Stimulated activated CD4-positive, alpha-beta T cell treated with anti-CD3 and anti-CD28 coated beads, Interleukin-1b, Interleukin-23, amount 100 ng/mL, for 24 hours (primary cell): Measurements from ENCODE around the gene TACSTD2.
"Not testable (repeated sequence)": the region's sequence is repeated elsewhere in the genome, so short reads cannot be mapped to it uniquely, and the experiment has no call there.

Source experiments
- DNase-seq, 4 experiments: peaks; one replicate each; pipeline ENCODE4 v3.0.0-alpha.2; 2020; ENCODE audit warnings: low read depth in 4 of 4, low spot score in 1 of 4

TACSTD2 gene

DNA sequence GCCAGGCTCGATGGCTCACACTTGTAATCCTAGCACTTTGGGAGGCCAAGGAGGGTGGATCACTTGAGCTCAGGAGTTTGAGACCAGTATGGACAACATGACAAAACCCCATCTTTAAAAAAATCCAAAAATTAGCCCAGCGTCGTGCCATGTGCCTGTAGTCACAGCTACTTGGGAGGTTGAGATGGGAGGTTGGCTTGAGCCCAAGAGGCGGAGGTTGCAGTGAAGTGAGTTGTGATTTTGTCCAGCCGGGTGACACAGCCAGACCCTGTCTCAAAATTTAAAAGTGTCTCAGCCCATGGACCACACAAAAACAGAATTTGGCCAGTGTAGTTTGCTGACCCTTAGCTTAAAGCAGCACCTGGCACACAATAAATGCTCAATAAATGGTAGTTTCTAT, 11.3 kb upstream of the TACSTD2 start:
- no peak for DNase-seq

GRCh38 chr1:58587667-58588066, 10.6 kb upstream of the TACSTD2 start:
- DNase-seq: no peak

GRCh38 chr1:58586271-58586670, 9.2 kb upstream of the TACSTD2 start:
- DNase-seq: no peak

GRCh38 chr1:58585581-58586151, 8.6 kb upstream of the TACSTD2 start:
- DNase-seq: no peak

DNA sequence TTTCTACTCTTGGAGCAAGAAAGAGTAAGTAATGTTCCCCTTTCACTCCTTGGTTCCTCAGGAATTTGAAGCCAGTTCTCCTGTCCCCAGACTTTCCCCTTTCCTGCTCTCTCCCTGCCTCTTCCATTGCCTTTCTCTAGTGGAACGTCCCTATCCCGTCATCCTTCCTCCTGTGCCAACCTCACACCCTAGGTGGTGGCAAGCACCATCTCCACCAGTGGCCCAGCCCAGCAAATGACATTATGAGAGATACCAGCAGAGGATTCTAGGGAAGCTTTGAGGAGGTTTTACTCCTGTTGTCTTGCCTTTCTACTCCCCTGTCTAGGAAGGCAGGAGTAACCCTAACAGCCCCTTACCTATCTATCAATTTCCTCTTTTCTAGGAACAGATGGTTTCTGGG, 8.1 kb upstream of the TACSTD2 start:
- DNase-seq: no peak

GRCh38 chr1:58584082-58584895, 7.2 kb upstream of the TACSTD2 start:
- DNase-seq: no peak

DNA sequence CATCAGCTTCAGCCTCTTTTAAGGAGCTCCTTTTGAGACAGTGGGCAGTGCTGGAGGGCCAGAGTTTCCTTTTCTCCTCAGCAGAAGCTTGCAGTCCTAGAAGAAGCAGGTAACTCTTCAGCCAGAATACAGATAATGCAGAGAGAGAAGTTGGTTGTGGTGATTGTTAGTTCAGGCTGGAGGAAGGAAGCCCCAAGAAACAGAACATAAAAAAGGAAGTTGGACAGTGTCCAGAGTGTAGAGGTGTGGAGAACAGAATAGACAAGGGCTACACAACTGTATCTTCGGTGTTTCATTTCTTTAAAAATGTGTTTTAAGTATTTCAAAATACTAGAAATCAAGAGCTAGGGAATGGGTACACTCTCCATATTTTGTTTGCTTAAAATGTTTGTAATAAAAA, 6.4 kb upstream of the TACSTD2 start:
- DNase-seq: no peak

DNA sequence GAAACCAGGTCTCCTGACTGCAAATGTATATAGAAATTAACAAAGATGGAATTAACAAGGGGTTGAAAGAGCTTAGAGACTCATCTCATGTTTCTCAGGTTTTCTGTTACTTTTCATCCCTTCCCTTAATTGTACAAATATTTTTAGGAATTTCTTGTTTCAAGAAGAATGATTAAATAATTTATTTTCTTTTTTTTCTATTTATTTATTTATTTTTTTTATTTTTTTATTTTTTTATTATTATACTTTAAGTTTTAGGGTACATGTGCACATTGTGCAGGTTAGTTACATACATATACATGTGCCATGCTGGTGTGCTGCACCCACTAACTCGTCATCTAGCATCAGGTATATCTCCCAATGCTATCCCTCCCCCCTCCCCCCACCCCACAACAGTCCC, 5.1 kb upstream of the TACSTD2 start:
- not testable (repeated sequence) for DNase-seq

GRCh38 chr1:58581641-58582040, 4.6 kb upstream of the TACSTD2 start:
- DNase-seq: no peak

GRCh38 chr1:58580186-58580585, 3.1 kb upstream of the TACSTD2 start:
- no peak for DNase-seq

- no peak for DNase-seq
These were observed 590 bp upstream of the TACSTD2 start for GRCh38 chr1:58577654-58578030.

GRCh38 chr1:58576325-58576726, 726 bp downstream of the TACSTD2 start:
- DNase-seq: no peak

GRCh38 chr1:58575551-58576324, 1.3 kb downstream of the TACSTD2 start:
- no peak for DNase-seq

DNA sequence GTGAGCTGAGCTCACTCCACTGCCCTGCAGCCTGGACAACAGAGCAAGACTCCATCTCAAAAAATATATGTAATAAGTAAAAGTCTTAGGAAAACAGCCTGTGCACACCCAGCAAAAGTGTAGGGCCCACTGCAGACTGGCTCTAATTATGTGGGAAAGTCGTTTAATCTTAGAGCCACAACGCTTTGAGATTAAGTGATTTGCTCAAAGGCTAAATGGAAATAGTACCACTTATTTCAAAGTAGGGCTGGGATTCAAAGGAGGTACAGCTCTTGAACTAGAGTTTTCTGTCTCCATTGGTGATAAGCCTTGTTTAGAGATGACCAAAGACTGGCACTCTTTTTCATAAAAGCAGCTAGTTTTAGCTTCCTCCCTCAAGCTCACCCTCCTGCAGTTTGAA, 2.2 kb downstream of the TACSTD2 start:
- no peak for DNase-seq

GRCh38 chr1:58573705-58574591, 3.1 kb downstream of the TACSTD2 start:
- DNase-seq: peak in 3 of 4 experiments; percentile 9 to 30 (median 17)

DNA sequence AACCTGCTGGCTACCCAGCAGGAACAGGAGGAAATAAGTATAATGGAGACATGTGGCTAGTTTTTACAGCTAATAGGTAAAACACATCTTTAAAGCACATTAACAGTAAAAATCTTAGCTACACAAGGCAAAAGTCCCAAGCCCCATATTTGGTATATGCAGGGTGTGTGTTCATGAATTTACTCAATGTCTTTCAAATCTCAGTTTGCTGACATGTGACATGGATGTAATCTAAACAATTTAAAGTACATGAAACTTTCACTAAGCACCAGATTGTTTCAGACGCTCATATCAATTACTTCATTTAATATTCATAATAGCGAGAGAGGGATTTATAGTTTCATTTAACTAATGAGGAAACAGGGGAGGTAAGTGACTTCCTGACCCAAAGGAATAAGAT, 3.9 kb downstream of the TACSTD2 start:
- DNase-seq: no peak

- no peak for DNase-seq
These were observed 4.4 kb downstream of the TACSTD2 start for GRCh38 chr1:58572690-58573089.

- no peak for DNase-seq
These were observed 5.4 kb downstream of the TACSTD2 start for GRCh38 chr1:58571616-58572015.

- DNase-seq: no peak
These were observed 6.2 kb downstream of the TACSTD2 start for GRCh38 chr1:58570817-58571216.

- DNase-seq: no peak
These were observed 7.0 kb downstream of the TACSTD2 start for GRCh38 chr1:58570094-58570493.

- no peak for DNase-seq
These were observed 8.1 kb downstream of the TACSTD2 start for GRCh38 chr1:58568911-58569310.
